PC-9 (cell line): ENCODE results near the gene GAS7.

Experiments used
- EZH2 ChIP-seq: fragments of 200-600 bp; sonication (generic); IDR thresholded peaks from 2 replicates; pipeline ENCODE4 v1.8.0; 2017; ENCODE audit warnings: antibody characterized with exemption, low read depth
- TF ChIP-seq, protein P1 (sequence below): fragments of 200-600 bp; sonication (generic); conservative IDR thresholded peaks from 2 replicates; pipeline ENCODE4 v1.6.1; 2017; ENCODE audit warnings: mixed run types, antibody characterized with exemption, mild to moderate bottlenecking, moderate library complexity

DNA sequence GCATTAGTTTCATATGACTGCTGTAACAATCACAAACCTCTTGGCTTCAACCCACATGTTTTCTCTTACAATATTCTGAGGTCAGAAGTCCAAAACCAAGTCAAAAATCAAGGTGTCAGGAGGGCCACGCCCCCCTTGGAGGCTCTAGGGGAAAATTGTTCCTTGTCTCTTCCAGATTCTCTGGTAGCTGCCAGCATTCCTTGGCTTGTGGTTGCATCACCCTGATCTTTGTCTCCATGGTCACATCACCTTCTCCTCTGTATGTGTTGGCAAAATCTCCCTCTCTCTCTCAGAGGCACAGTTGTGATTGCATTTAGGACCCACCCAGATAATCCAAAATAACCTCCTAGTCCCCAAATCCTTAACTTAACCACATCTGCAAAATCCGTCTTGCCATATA lies 105.8 kb downstream of the GAS7 start:
- no peak for TF ChIP-seq EZH2
- TF ChIP-seq, protein P1, sequence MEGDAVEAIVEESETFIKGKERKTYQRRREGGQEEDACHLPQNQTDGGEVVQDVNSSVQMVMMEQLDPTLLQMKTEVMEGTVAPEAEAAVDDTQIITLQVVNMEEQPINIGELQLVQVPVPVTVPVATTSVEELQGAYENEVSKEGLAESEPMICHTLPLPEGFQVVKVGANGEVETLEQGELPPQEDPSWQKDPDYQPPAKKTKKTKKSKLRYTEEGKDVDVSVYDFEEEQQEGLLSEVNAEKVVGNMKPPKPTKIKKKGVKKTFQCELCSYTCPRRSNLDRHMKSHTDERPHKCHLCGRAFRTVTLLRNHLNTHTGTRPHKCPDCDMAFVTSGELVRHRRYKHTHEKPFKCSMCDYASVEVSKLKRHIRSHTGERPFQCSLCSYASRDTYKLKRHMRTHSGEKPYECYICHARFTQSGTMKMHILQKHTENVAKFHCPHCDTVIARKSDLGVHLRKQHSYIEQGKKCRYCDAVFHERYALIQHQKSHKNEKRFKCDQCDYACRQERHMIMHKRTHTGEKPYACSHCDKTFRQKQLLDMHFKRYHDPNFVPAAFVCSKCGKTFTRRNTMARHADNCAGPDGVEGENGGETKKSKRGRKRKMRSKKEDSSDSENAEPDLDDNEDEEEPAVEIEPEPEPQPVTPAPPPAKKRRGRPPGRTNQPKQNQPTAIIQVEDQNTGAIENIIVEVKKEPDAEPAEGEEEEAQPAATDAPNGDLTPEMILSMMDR = no peak
